ENCODE results near the gene PPM1M. TPM values are rescaled to one million over a fixed set of nuclear protein-coding genes. Genes with fewer than 3 reads are reported as not detected.

Gene PPM1M
- total and polyA plus RNA-seq, 2 donors (not counting 1 experiment from before 2014, with no cell fraction given): 19.7 to 37.8 TPM

DNA sequence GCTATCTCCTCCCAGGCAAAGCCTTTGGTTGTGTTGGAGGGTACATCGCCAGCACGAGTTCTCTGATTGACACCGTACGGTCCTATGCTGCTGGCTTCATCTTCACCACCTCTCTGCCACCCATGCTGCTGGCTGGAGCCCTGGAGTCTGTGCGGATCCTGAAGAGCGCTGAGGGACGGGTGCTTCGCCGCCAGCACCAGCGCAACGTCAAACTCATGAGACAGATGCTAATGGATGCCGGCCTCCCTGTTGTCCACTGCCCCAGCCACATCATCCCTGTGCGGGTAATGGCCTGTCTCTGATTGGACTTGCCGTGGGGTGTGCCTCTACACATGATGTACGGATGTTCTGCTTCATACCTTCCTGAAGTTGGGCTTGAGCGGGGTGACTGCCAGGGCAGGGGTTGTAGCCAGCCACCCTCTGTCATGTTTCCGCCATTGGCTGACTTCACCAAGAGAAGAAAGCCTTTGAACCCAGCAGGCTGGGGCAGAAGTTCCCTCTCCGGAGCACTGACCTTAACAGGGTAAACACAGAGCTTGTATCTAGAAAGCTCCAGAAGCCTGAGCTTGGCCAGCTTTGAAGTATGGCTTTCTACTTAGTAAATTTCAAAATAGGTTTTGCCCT lies 34.2 kb upstream of the PPM1M start:
- Histone ChIP-seq H3K27me3 (ENCODE audit: control insufficient read depth, insufficient read depth, low read length) (no peaks in the 10 kb centered on the region), H3K9me3 (ENCODE audit: control insufficient read depth, insufficient read depth, low read depth, low read length) (no peaks in the 10 kb centered on the region), H4K20me1 (ENCODE audit: control insufficient read depth, extremely low read depth, insufficient read depth, low read length) (no peaks in the 10 kb centered on the region), H3K4me3 (replicated peaks in 1 of 4; ENCODE audit: control extremely low read depth in 1 of 4, insufficient read depth in 1 of 4, low read depth in 3 of 4, low read length in 4 of 4) (no peak overlapping the region), H2AFZ (ENCODE audit: low read length) (no peak overlapping the region), H3K9ac (ENCODE audit: insufficient read depth, low read length) (no peak overlapping the region), H3K27ac (ENCODE audit: insufficient read depth, low read length) (no peak overlapping the region), H3K4me1 (ENCODE audit: control insufficient read depth, extremely low read depth, insufficient read depth, low read length) (no peaks in the 10 kb centered on the region), H3K4me2 (ENCODE audit: extremely low read depth, insufficient read depth, low read length) (no peak overlapping the region), H3K79me2 (ENCODE audit: control insufficient read depth, insufficient read depth, low read length) (no peaks in the 10 kb centered on the region), H3K36me3 (ENCODE audit: control insufficient read depth, insufficient read depth, low read length) (peaks cover 33% of the 10 kb centered on the region)
- DNase-seq (ENCODE audit: low read depth in 2 of 2): no peak
- no peak for TF ChIP-seq EZH2 (IDR thresholded peaks at IDR 0.05; ENCODE audit: low read length, missing control alignments)

DNA sequence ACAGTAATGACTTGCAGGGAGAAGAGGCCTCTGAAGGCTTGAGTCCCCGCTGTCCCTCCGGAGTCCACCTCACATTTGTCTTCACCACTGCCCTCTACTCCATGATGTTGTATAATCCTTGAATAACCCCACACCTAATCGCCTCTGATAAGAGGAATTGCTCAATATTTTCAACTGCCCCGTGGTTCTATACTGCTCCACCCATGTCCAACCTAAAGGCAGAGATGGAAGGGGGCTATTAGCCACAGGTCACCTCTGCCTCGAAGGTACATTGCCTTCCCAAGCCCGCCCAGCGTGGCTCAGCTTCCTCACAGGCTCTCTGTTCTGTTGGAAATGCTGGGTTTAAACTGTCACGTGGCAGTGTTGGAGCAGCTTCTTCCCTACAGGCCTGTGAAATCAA lies 32.6 kb upstream of the PPM1M start:
- Histone ChIP-seq H3K79me2 (ENCODE audit: control insufficient read depth, insufficient read depth, low read length) (no peaks in the 10 kb centered on the region), H3K27me3 (ENCODE audit: control insufficient read depth, insufficient read depth, low read length) (no peaks in the 10 kb centered on the region), H2AFZ (ENCODE audit: low read length) (no peak overlapping the region), H3K27ac (ENCODE audit: insufficient read depth, low read length) (no peak overlapping the region), H3K4me2 (ENCODE audit: extremely low read depth, insufficient read depth, low read length) (no peak overlapping the region), H3K9ac (ENCODE audit: insufficient read depth, low read length) (no peak overlapping the region), H4K20me1 (ENCODE audit: control insufficient read depth, extremely low read depth, insufficient read depth, low read length) (no peaks in the 10 kb centered on the region), H3K4me3 (replicated peaks in 1 of 4; ENCODE audit: control extremely low read depth in 1 of 4, insufficient read depth in 1 of 4, low read depth in 3 of 4, low read length in 4 of 4) (no peak overlapping the region), H3K9me3 (ENCODE audit: control insufficient read depth, insufficient read depth, low read depth, low read length) (no peaks in the 10 kb centered on the region), H3K36me3 (ENCODE audit: control insufficient read depth, insufficient read depth, low read length) (peaks cover 28% of the 10 kb centered on the region), H3K4me1 (ENCODE audit: control insufficient read depth, extremely low read depth, insufficient read depth, low read length) (peaks cover 9% of the 10 kb centered on the region)
- TF ChIP-seq, protein P1, sequence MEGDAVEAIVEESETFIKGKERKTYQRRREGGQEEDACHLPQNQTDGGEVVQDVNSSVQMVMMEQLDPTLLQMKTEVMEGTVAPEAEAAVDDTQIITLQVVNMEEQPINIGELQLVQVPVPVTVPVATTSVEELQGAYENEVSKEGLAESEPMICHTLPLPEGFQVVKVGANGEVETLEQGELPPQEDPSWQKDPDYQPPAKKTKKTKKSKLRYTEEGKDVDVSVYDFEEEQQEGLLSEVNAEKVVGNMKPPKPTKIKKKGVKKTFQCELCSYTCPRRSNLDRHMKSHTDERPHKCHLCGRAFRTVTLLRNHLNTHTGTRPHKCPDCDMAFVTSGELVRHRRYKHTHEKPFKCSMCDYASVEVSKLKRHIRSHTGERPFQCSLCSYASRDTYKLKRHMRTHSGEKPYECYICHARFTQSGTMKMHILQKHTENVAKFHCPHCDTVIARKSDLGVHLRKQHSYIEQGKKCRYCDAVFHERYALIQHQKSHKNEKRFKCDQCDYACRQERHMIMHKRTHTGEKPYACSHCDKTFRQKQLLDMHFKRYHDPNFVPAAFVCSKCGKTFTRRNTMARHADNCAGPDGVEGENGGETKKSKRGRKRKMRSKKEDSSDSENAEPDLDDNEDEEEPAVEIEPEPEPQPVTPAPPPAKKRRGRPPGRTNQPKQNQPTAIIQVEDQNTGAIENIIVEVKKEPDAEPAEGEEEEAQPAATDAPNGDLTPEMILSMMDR (conservative IDR thresholded peaks at IDR 0.05 in 1 of 2, IDR thresholded peaks at IDR 0.05 in 1 of 2; ENCODE audit: low read depth in 1 of 2, low read length in 2 of 2): no peak
- no peak for TF ChIP-seq EZH2 (IDR thresholded peaks at IDR 0.05; ENCODE audit: low read length, missing control alignments)
- no peak for DNase-seq (ENCODE audit: low read depth in 2 of 2)

DNA sequence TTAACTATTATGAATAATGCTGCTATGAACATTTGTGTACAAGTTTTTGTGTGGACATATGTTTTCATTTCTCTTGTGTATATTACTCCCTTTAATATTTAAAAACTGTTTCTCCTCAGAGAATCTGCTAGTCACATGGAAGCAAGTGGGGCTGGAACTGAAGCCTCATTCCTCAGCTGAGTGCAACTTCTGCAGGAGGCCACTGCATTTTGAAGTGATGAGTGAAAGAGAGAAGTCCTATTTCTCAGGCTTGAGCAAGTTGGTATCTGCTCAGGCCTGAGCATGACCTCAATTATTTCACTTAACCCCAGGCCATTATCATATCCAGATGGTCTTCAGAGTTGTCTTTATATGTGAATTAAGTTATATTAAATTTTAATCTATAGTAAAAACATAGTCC lies 31.7 kb upstream of the PPM1M start:
- Histone ChIP-seq H3K27ac (ENCODE audit: insufficient read depth, low read length) (no peak overlapping the region), H3K4me2 (ENCODE audit: extremely low read depth, insufficient read depth, low read length) (no peak overlapping the region), H2AFZ (ENCODE audit: low read length) (no peak overlapping the region), H4K20me1 (ENCODE audit: control insufficient read depth, extremely low read depth, insufficient read depth, low read length) (no peaks in the 10 kb centered on the region), H3K27me3 (ENCODE audit: control insufficient read depth, insufficient read depth, low read length) (no peaks in the 10 kb centered on the region), H3K9ac (ENCODE audit: insufficient read depth, low read length) (no peak overlapping the region), H3K4me1 (ENCODE audit: control insufficient read depth, extremely low read depth, insufficient read depth, low read length) (peaks cover 9% of the 10 kb centered on the region), H3K9me3 (ENCODE audit: control insufficient read depth, insufficient read depth, low read depth, low read length) (no peaks in the 10 kb centered on the region), H3K79me2 (ENCODE audit: control insufficient read depth, insufficient read depth, low read length) (no peaks in the 10 kb centered on the region), H3K36me3 (ENCODE audit: control insufficient read depth, insufficient read depth, low read length) (peaks cover 27% of the 10 kb centered on the region), H3K4me3 (replicated peaks in 1 of 4; ENCODE audit: control extremely low read depth in 1 of 4, insufficient read depth in 1 of 4, low read depth in 3 of 4, low read length in 4 of 4) (no peak overlapping the region)
- no peak for DNase-seq (ENCODE audit: low read depth in 2 of 2)
- TF ChIP-seq EZH2 (IDR thresholded peaks at IDR 0.05; ENCODE audit: low read length, missing control alignments): no peak
- TF ChIP-seq, protein P1 (conservative IDR thresholded peaks at IDR 0.05 in 1 of 2, IDR thresholded peaks at IDR 0.05 in 1 of 2; ENCODE audit: low read depth in 1 of 2, low read length in 2 of 2): no peak
